ENCODE results near the gene PYROXD2.

Gene PYROXD2

GRCh38 chr10:98427011-98427515 is 12.1 kb upstream of the PYROXD2 start:
- H3K4me1 ChIP-seq: no peaks in the 10 kb centered on the region
- H3K4me3 ChIP-seq: no peak overlapping the region
- H3K27me3 ChIP-seq: no peaks in the 10 kb centered on the region
- intact Hi-C loops (cut with DNase I; ENCODE audit: low total_unique reads): no loop called here
- peaks cover 46 to 97% (median 82%) of the 10 kb centered on the region in 3 donors for H3K36me3 ChIP-seq
- H3K9me3 ChIP-seq: no peaks in the 10 kb centered on the region
- TF ChIP-seq CTCF (IDR thresholded peaks at IDR 0.05): no peak
- H3K27ac ChIP-seq: no peak overlapping the region
- no peak for DNase-seq

DNA sequence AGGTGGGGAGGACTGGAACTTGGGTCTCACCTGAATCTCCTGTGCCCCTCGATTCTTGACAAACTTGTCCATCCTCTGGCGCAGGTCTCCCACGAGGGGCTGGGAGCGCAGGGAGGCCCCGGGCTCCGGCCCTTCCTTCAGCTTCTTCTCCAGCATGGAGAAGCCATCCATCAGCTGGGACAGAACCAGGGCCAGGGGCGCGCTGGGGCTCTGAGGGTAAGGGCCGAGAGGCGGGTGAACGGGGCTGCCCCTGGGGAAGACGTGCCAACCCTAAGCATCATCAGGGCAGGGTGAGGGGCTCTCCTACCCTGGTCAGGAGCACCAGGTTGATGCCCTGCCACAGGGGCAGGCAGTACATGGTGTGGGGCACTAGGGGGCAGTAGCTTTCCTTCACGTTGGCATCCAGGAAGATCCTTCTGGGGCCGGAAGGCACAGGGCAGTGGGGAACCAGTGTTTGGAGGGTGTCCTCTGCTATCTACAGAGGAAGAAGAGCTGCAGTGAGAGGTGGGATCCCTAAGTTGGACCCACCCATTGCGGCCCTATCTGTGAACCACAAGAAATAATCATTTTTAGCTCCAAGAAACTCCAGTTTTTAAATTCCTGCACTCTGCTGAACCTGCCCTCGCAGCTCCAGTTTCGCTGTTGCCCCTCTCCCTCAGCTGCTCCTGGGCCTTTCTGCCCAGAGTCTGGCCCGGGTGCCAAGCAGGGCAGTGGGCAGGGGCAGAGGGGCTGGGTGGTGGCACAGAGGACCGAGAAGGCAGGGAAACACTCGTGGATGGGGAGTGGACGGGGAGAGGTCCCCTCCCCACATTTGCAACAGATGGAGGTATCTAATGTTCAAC is 10.8 kb upstream of the PYROXD2 start:
- TF ChIP-seq CTCF (IDR thresholded peaks at IDR 0.05): peak; percentile 43 to 64
- DNase-seq: peak in 1 of 2 donors; percentile 64
- Histone ChIP-seq H3K4me3 (no peak overlapping the region), H3K4me1 (no peaks in the 10 kb centered on the region), H3K9me3 (no peaks in the 10 kb centered on the region), H3K36me3 (peaks cover 32 to 97% (median 76%) of the 10 kb centered on the region in 3 donors), H3K27ac (no peak overlapping the region), H3K27me3 (no peaks in the 10 kb centered on the region)
- intact Hi-C loops (cut with DNase I; ENCODE audit: low total_unique reads): no loop called here

- Histone ChIP-seq H3K4me3 (no peak overlapping the region), H3K27ac (no peak overlapping the region), H3K27me3 (no peaks in the 10 kb centered on the region), H3K9me3 (no peaks in the 10 kb centered on the region), H3K4me1 (no peaks in the 10 kb centered on the region), H3K36me3 (peaks cover 25 to 97% (median 71%) of the 10 kb centered on the region in 3 donors)
- TF ChIP-seq CTCF (IDR thresholded peaks at IDR 0.05): no peak
- DNase-seq: peak in 1 of 2 donors; percentile 42
- intact Hi-C loops (cut with DNase I; ENCODE audit: low total_unique reads): no loop called here
Observed at GRCh38 chr10:98424295-98425254, 9.6 kb upstream of the PYROXD2 start.

DNA sequence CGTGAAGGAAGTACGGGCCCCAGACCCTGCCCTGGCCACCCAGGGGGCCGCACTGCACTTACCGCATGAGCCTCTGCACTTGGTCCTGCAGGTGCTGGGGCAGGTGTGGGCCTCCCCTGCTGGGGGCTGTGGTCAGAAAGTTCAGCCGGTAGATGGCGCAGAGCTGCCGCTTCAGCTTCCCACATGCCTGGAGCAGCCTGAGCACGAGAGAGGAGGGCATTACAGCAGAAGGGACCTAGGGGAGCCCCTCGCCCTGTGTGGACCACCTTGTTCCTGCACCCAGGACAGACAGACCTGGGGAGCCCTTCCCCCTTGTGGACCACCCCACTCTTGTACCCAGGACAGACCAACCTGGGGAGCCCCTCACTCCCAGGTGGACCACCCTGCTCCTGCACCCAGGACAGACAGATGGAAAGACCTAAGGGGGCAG is 8.7 kb upstream of the PYROXD2 start:
- H3K36me3 ChIP-seq: peaks cover 29 to 97% (median 71%) of the 10 kb centered on the region in 3 donors
- peak in 1 of 2 donors; percentile 63 for DNase-seq
- H3K4me1 ChIP-seq: no peaks in the 10 kb centered on the region
- H3K27ac ChIP-seq: no peak overlapping the region
- H3K9me3 ChIP-seq: no peaks in the 10 kb centered on the region
- TF ChIP-seq CTCF (IDR thresholded peaks at IDR 0.05): no peak
- H3K4me3 ChIP-seq: no peak overlapping the region
- intact Hi-C loops (cut with DNase I; ENCODE audit: low total_unique reads): no loop called here
- no peaks in the 10 kb centered on the region for H3K27me3 ChIP-seq

- H3K36me3 ChIP-seq: peaks cover 24 to 97% (median 73%) of the 10 kb centered on the region in 3 donors
- H3K27ac ChIP-seq: no peak overlapping the region
- no peaks in the 10 kb centered on the region for H3K27me3 ChIP-seq
- no peaks in the 10 kb centered on the region for H3K9me3 ChIP-seq
- DNase-seq: peak in 1 of 2 donors; percentile 45
- no peak overlapping the region for H3K4me3 ChIP-seq
- TF ChIP-seq CTCF (IDR thresholded peaks at IDR 0.05): no peak
- intact Hi-C loops (cut with DNase I; ENCODE audit: low total_unique reads): no loop called here
- no peaks in the 10 kb centered on the region for H3K4me1 ChIP-seq
Observed at GRCh38 chr10:98422182-98422581, 7.2 kb upstream of the PYROXD2 start.

Measured in tibial artery (tissue), 4 donors.